Medulla oblongata (tissue), 1 donor: ENCODE measurements around the gene COL4A2.
"Not testable (repeated sequence)": the region's sequence is repeated elsewhere in the genome, so short reads cannot be mapped to it uniquely, and the experiment has no call there.

ENCODE experiments used
- DNase-seq: peaks from one replicate; pipeline ENCODE4 v3.0.0-alpha.2; 2015; ENCODE audit errors: extremely low spot score

Gene COL4A2

GRCh38 chr13:110495881-110496280 is 188.8 kb downstream of the COL4A2 start:
- no peak for DNase-seq

DNA sequence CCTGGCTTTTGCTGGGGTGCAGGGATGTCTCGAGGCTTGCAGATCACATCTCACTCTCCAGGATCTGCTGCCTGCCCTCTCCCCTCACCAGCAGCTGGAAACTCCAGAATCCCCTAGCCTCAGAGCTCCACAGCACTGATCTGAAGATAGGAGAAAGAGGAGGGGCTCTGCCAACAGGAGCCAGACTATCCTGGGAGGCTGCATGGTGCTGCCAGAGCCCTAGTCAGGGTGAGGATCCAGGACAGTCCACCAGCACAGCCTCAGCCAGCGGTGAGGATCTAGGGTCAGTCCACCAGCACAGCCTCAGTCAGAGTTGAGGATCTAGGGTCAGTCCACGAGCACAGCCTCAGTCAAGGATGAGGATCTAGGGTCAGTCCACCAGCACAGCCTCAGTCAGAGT is 189.2 kb downstream of the COL4A2 start:
- no peak for DNase-seq

DNA sequence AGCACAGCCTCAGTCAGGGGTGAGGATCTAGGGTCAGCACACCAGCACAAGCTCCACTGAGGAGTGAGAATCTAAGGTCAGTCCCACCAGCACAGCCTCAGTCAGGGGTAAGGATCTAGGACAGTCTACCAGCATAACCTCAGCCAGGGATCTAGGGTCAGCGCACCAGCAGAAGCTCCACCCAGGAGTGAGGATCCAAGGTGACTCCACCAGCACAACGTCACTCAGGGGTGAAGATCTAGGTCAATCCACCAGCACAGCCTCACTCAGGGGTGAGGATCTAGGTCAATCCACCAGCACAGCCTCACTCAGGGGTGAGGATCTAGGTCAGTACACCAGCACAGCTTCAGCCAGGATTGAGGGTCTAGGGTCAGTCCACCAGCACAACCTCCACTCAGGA is 189.9 kb downstream of the COL4A2 start:
- DNase-seq: no peak

GRCh38 chr13:110497896-110498295 is 190.8 kb downstream of the COL4A2 start:
- DNase-seq: not testable (repeated sequence)

- no peak for DNase-seq
These were observed 191.2 kb downstream of the COL4A2 start for GRCh38 chr13:110498327-110498726.

DNA sequence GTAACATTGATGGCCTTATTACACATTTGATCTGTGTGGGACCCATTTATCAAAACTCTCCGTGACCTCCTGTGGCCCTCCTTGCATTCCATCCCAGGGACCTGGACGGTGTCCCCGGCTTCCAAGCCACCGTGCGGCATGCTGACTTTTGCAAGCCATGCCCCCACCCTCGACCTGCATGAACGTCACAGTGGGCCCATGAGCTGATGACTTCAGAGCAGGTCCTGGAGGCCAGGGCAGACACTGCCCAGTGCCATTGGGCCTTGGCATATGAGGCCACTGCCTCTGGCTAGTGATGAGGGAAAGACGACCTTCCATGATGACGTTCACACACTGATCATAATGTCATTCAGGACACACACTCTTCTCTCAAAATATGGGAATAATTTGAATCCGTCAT is 191.7 kb downstream of the COL4A2 start:
- no peak for DNase-seq

DNA sequence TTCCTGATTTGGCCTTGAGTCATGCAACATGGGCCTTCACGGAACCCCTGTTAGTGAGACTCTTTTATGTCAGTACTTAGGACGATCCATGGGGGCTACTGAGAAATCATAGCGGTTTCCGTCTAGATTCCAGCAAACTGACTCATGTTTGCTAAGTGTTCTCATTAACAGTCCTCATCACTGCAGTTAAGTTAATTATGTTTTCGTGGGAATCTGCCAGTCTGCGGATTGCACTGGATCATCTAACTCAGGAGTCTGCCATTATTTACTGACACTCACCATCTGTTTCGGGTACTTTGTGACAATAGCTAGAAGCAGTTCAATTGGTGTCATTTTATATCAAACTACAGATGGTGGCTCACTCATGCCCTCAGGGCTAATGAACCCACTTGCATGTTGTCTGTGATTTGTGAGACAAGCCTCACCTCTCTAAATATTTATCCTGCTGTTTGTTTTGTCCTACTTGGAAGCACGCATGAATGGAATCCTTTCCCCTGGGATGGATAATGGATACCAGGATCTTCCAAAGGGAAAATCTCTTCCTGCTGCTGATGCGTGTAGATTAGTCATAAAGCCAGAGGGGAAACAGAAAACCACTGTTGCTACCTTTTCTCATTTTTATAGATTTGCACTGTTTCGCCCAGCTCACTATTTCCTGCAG is 192.7 kb downstream of the COL4A2 start:
- no peak for DNase-seq

GRCh38 chr13:110500341-110500740 is 193.3 kb downstream of the COL4A2 start:
- no peak for DNase-seq

DNA sequence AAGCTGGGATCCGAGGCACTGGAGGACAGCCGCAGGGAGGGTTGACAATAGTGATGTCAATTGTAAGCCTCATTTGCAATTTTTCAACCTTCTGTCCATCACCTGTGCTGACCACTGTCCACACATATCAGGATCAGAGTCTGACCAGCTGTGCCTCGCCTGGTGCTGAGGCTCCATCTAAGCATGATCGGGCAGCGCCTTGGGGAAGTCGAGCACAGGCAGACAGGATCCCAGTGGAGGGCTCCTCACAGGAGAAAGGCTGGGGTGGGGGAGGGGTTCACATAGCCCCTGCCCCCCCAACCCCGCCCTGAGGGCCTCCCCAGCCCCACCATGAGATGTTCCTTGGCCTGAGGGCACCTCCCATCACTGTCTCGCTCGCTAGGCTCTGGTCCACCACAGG is 194.1 kb downstream of the COL4A2 start:
- no peak for DNase-seq

DNA sequence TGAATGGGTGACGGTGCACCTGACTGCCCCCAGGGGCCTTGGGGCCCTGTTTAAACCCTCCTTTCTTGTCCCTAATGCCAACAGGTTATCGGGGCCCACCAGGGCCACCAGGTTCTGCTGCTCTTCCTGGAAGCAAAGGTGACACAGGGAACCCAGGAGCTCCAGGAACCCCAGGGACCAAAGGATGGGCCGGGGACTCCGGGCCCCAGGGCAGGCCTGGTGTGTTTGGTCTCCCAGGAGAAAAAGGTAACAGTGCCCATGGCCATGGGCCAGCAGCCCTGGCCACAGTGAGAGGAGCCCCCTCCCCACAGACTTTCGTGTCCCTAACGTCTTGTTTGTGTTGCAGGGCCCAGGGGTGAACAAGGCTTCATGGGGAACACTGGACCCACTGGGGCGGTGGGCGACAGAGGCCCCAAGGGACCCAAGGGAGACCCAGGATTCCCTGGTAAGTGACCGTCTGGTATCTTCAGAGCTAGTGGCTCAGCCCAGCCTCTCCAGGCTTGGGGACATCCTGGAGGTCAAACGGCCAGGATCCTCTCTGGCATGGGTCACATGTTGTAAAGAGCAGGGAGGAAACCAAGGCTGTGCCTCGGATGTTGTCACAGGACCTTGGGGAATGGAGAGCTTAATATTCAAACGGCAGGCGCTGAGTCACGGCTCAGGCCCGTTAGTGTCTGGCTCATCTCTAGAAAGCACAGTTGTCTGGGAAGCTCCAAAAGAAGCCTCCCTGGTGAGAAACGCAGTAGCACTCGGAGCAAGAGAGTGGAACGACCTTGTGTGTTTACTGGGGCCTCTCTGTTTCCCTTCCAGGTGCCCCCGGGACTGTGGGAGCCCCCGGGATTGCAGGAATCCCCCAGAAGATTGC is 196.2 kb downstream of the COL4A2 start:
- no peak for DNase-seq

DNA sequence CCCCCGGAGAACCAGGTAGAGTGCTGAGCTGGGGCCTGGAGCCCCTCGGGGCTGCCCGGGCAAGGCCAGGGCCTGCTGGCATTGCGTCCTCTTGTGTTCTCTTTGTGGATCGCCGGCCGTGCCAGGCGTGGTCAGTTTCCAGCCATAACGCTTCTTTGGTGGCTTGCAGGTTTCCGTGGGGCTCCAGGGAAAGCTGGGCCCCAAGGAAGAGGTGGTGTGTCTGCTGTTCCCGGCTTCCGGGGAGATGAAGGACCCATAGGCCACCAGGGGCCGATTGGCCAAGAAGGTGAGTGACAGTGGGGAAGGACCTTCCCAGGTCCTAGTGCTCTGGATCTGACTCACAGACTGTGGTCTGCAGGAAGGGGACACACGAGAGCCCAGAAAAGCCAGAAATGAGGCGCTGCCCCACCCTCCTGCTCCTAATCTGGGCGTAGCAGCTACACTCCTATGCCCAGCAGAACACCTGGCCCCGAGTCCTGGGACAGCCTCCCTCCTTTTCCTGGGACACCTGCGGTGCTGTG is 197.0 kb downstream of the COL4A2 start:
- no peak for DNase-seq

- no peak for DNase-seq
These were observed 198.5 kb downstream of the COL4A2 start for GRCh38 chr13:110505594-110505993.

GRCh38 chr13:110506396-110506795 is 199.3 kb downstream of the COL4A2 start:
- no peak for DNase-seq

GRCh38 chr13:110506859-110507566 is 199.9 kb downstream of the COL4A2 start:
- no peak for DNase-seq

- DNase-seq: no peak
These were observed 200.7 kb downstream of the COL4A2 start for GRCh38 chr13:110507678-110508381.

DNA sequence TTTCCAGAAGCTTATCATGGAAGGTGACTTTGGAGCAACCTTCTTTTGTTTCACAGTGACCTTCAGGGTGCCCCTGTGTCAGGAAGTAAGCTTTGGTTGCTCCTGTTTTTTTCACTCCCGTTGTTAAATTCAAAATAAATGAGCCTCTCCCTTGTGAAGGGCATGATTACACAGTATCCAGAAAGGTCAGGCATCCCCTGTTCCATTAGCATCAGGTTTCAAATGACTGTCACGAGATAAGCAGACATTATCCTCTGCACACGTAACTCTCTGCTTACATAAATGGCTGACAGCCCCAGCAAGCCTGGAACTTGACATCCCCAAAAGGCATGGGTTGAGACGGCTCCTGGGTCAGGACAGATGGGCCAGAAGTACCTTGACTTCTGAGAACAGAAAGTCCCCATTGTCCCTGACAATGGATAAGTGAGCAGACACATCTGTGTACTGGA is 202.4 kb downstream of the COL4A2 start:
- DNase-seq: no peak

- DNase-seq: peak; percentile 50
These were observed 203.1 kb downstream of the COL4A2 start for GRCh38 chr13:110509971-110510786.

- DNase-seq: no peak
These were observed 204.6 kb downstream of the COL4A2 start for GRCh38 chr13:110511509-110512181.

GRCh38 chr13:110512198-110512740 is 205.2 kb downstream of the COL4A2 start:
- no peak for DNase-seq

GRCh38 chr13:110516500-110516899 is 209.4 kb downstream of the COL4A2 start:
- DNase-seq: no peak
